Measurements from ENCODE around the gene RIPOR3.
"Not testable (repeated sequence)": the region's sequence is repeated elsewhere in the genome, so short reads cannot be mapped to it uniquely, and the experiment has no call there.

RIPOR3 gene

GRCh38 chr20:50543326-50543725 lies 148.0 kb downstream of the RIPOR3 start:
- DNase-seq, result no peak

GRCh38 chr20:50541606-50542041 lies 149.7 kb downstream of the RIPOR3 start:
- DNase-seq, result no peak

- DNase-seq, result no peak
These were observed 150.4 kb downstream of the RIPOR3 start for GRCh38 chr20:50540620-50541605.

GRCh38 chr20:50539798-50540197 lies 151.5 kb downstream of the RIPOR3 start:
- not testable (repeated sequence) for DNase-seq

GRCh38 chr20:50538276-50538675 lies 153.1 kb downstream of the RIPOR3 start:
- DNase-seq, result peak; percentile 34

GRCh38 chr20:50537546-50538201 lies 153.7 kb downstream of the RIPOR3 start:
- DNase-seq, result peak; percentile 74

- peak; percentile 97 for DNase-seq
These were observed 155.0 kb downstream of the RIPOR3 start for GRCh38 chr20:50536333-50536732.
